Mucosa of descending colon (tissue), 3 donors: ENCODE results near the gene OR10C1. TPM values are rescaled to one million over a fixed set of nuclear protein-coding genes. Genes with fewer than 3 reads are reported as not detected.
"Not testable (repeated sequence)": the region's sequence is repeated elsewhere in the genome, so short reads cannot be mapped to it uniquely, and the experiment has no call there.

Experiments
- ATAC-seq: fragments of 200-7000 bp; cut with Tn5 transposase; one replicate; pipeline ENCODE4 v1.9.1; 2020; ENCODE audit warnings: mild to moderate bottlenecking, moderate library complexity
- DNase-seq, 3 donors: peaks; one replicate each; pipeline ENCODE4 v3.0.0-alpha.2; 2020
- H3K36me3 ChIP-seq: fragments of 200-600 bp; one replicate; pipeline ENCODE4 v1.8.0; 2021; ENCODE audit warnings: low read depth, mild to moderate bottlenecking
- H3K4me1 ChIP-seq: fragments of 200-600 bp; one replicate; pipeline ENCODE4 v1.8.0; 2021; ENCODE audit warnings: low read depth, mild to moderate bottlenecking
- H3K4me3 ChIP-seq: fragments of 200-600 bp; one replicate; pipeline ENCODE4 v1.8.0; 2021; ENCODE audit warnings: mild to moderate bottlenecking
- H3K9me3 ChIP-seq: fragments of 200-600 bp; one replicate; pipeline ENCODE4 v1.8.0; 2021; ENCODE audit warnings: mild to moderate bottlenecking
- CTCF ChIP-seq: fragments of 200-600 bp; IDR thresholded peaks from one replicate; pipeline ENCODE4 v1.8.0; 2022; ENCODE audit warnings: antibody characterized with exemption, mild to moderate bottlenecking
- intact Hi-C, 2 donors: fragments of 100-400 bp; cut with DNase I in 1 of 2; cut with micrococcal nuclease in 1 of 2; formaldehyde crosslinking; loops; one replicate each; pipeline versions ENCODE4 v1.11.0 to v1.11.1; 2022; cut with DNase I, micrococcal nuclease
- total RNA-seq, 3 donors: library from RNA; stranded (reverse); fragmentation: NEBNext Ultra II Directional in 2 of 3; extraction: Animal tissue kit (Norgen Biotek cat#: 25700) in 2 of 3; gene quantifications; one replicate each; pipeline versions ENCODE4 v1.2.1 to v1.2.4, GENCODE V29; 2021 to 2023
- donor health status: DM: no; HTN: no; CAD: no; lungs with moderate emphysema.
- donor health status: DM: no; HTN: no; CAD: no.
- donor health status: DM: no; HTN: yes; CAD: no.

The OR10C1 gene
- total RNA-seq, 3 donors from 2014 or later, result not detected

- intact Hi-C loops, result no loop called here
- Histone ChIP-seq H3K4me1 (no peaks in the 10 kb centered on the region), H3K36me3 (no peaks in the 10 kb centered on the region), H3K4me3 (no peak overlapping the region), H3K9me3 (no peaks in the 10 kb centered on the region)
- ATAC-seq (no peak), DNase-seq (no peak)
- no peak for TF ChIP-seq CTCF
Measured at GRCh38 chr6:29424168-29424567, 14.9 kb upstream of the OR10C1 start.

DNA sequence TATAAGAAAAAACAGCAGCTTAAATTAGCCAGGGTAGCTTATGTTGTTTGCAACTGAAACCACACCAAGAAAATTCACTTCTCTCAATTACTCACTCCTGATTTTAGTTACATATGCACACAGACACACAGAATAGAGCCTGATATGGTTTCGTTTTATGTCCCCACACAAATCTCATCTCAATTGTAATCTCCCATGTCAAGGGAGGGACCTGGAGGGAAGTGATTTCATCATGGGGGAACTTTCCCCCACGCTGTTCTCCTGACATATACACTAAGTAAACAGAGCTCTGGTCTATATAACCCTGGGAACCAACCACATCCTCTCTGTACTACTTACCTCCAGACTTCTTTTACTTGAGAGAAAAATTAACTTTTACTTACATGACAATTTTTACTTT, 14.5 kb upstream of the OR10C1 start:
- no peak for ATAC-seq
- intact Hi-C loops, result no loop called here
- no peak for DNase-seq
- no peak for TF ChIP-seq CTCF
- Histone ChIP-seq H3K4me3 (no peak overlapping the region), H3K9me3 (no peaks in the 10 kb centered on the region), H3K36me3 (no peaks in the 10 kb centered on the region), H3K4me1 (no peaks in the 10 kb centered on the region)

GRCh38 chr6:29425075-29425474, 14.0 kb upstream of the OR10C1 start:
- TF ChIP-seq CTCF, result no peak
- Histone ChIP-seq H3K4me3 (no peak overlapping the region), H3K36me3 (no peaks in the 10 kb centered on the region), H3K9me3 (no peaks in the 10 kb centered on the region), H3K4me1 (no peaks in the 10 kb centered on the region)
- intact Hi-C loops, result no loop called here
- DNase-seq (no peak), ATAC-seq (no peak)

DNA sequence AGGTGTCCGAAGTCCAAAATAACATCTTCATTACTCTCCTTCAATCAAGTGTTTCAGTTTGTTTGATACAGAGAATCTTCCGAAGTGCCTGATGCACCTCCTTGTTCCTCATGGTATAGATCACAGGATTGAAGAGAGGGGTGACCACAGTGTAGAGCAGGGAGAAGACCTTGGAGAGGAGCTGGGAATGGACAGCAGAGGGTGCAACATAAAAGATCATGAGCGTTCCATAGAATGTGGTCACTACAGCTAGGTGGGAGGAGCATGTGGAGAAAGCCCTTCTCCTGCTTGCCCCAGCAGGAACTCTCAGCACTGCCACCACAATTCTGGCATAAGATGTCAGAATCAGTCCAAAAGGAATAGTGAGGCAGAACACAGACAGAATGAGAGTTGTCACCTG, 12.5 kb upstream of the OR10C1 start:
- intact Hi-C loops, result no loop called here
- H3K4me3 ChIP-seq, result no peak overlapping the region
- no peaks in the 10 kb centered on the region for H3K9me3 ChIP-seq
- ATAC-seq, result no peak
- DNase-seq, result no peak
- no peaks in the 10 kb centered on the region for H3K4me1 ChIP-seq
- H3K36me3 ChIP-seq, result no peaks in the 10 kb centered on the region
- no peak for TF ChIP-seq CTCF

DNA sequence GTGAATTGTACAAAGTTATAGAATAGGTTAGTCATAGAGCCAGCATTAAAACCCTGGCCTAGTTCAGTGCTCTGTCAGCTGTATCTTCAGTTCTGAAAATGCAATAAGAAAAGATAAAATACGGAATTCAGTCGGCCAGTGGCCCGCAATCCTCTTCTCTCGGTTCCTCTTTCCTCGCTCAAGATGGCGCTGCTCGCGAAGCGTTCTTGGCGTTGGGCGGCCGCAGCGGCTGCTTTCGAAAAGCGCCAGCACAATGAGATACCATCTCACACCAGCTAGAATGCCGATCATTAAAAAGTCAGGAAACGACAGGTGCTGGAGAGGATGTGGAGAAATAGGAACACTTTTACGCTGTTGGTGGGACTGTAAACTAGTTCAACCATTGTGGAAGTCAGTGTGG, 2.4 kb upstream of the OR10C1 start:
- H3K4me3 ChIP-seq, ATAC-seq, H3K4me1 ChIP-seq, H3K9me3 ChIP-seq, intact Hi-C loops, H3K36me3 ChIP-seq, DNase-seq: not testable (repeated sequence)

- intact Hi-C loops, result no loop called here
- H3K4me3 ChIP-seq, result no peak overlapping the region
- H3K9me3 ChIP-seq, result no peaks in the 10 kb centered on the region
- DNase-seq (no peak), ATAC-seq (no peak)
- no peaks in the 10 kb centered on the region for H3K4me1 ChIP-seq
- TF ChIP-seq CTCF, result no peak
- no peaks in the 10 kb centered on the region for H3K36me3 ChIP-seq
Measured at GRCh38 chr6:29442719-29443118, 3.6 kb downstream of the OR10C1 start.

DNA sequence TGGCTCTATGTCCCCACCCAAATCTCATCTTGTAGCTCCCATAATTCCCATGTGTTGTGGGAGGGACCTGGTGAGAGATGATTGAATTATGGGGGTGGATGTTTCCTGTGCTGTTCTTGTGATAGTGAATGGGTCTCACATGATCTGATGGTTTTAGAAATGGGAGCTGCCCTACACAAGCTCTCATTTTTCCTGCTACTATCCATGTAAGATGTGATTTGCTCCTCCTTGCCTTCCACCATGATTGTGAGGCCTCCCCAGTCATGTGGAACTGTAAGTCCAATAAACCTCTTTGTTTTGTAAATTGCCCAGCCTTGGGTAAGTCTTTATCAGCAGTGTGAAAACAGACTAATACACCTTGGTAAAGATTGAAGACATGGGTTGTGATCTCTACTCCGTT, 4.9 kb downstream of the OR10C1 start:
- H3K4me1 ChIP-seq, intact Hi-C loops, ATAC-seq, H3K9me3 ChIP-seq, H3K4me3 ChIP-seq, H3K36me3 ChIP-seq, DNase-seq: not testable (repeated sequence)
